ENCODE results near the gene NCKAP1. TPM values are rescaled to one million over a fixed set of nuclear protein-coding genes. Genes with fewer than 3 reads are reported as not detected.

NCKAP1 gene
- total and polyA plus RNA-seq, 3 donors from 2014 or later = 59.6 to 110 (median 82.9) TPM

GRCh38 chr2:182864949-182865570 lies 173.2 kb downstream of the NCKAP1 start:
- intact Hi-C loops (cut with DNase I; ENCODE audit: low total_unique reads) = no loop called here
- 85 to 86% methylated on average over 4 of the region's 4 CpGs for WGBS, 2 donors
- peaks cover 16% of the 10 kb centered on the region for H3K4me1 ChIP-seq

GRCh38 chr2:182863642-182864041 lies 174.6 kb downstream of the NCKAP1 start:
- no peak for DNase-seq
- no peak for TF ChIP-seq POLR2A (IDR thresholded peaks at IDR 0.05)
- no peak for TF ChIP-seq CTCF (IDR thresholded peaks at IDR 0.05)
- Histone ChIP-seq H3K9me3 (no peaks in the 10 kb centered on the region), H3K36me3 (ENCODE audit: low read depth, missing control alignments) (no peaks in the 10 kb centered on the region), H3K4me1 (peaks cover 16% of the 10 kb centered on the region), H3K4me3 (no peak overlapping the region), H3K27ac (no peak overlapping the region), H3K27me3 (no peaks in the 10 kb centered on the region)
- intact Hi-C loops (cut with DNase I; ENCODE audit: low total_unique reads) = no loop called here

More at GRCh38 chr2:182864949-182865570, 173.2 kb downstream of the NCKAP1 start:
- Histone ChIP-seq H3K27me3 (no peaks in the 10 kb centered on the region), H3K36me3 (ENCODE audit: low read depth, missing control alignments) (no peaks in the 10 kb centered on the region), H3K4me3 (no peak overlapping the region), H3K27ac (no peak overlapping the region), H3K9me3 (no peaks in the 10 kb centered on the region)
- TF ChIP-seq POLR2A (IDR thresholded peaks at IDR 0.05) (no peak), CTCF (IDR thresholded peaks at IDR 0.05) (no peak)
- DNase-seq = no peak

- no peaks in the 10 kb centered on the region for H3K9me3 ChIP-seq
- intact Hi-C loops (cut with DNase I; ENCODE audit: low total_unique reads) = no loop called here
- no peak overlapping the region for H3K4me3 ChIP-seq
- peaks cover 9% of the 10 kb centered on the region for H3K4me1 ChIP-seq
- no peak for TF ChIP-seq POLR2A (IDR thresholded peaks at IDR 0.05)
- no peak for TF ChIP-seq CTCF (IDR thresholded peaks at IDR 0.05)
- H3K27me3 ChIP-seq = no peaks in the 10 kb centered on the region
- WGBS, 2 donors = 55 to 59% methylated on average over 5 of the region's 5 CpGs
- no peaks in the 10 kb centered on the region for H3K36me3 ChIP-seq (ENCODE audit: low read depth, missing control alignments)
- peak overlapping the region in 1 of 2 donors; percentile 11 for H3K27ac ChIP-seq
- no peak for DNase-seq
Observed at GRCh38 chr2:182862091-182862490, 176.2 kb downstream of the NCKAP1 start.

GRCh38 chr2:182860858-182861257 lies 177.4 kb downstream of the NCKAP1 start:
- no peaks in the 10 kb centered on the region for H3K36me3 ChIP-seq (ENCODE audit: low read depth, missing control alignments)
- 93 to 94% methylated on average over 2 of the region's 2 CpGs for WGBS, 2 donors
- no peaks in the 10 kb centered on the region for H3K9me3 ChIP-seq
- no peak overlapping the region for H3K4me3 ChIP-seq
- no peaks in the 10 kb centered on the region for H3K27me3 ChIP-seq
- H3K27ac ChIP-seq = no peak overlapping the region
- intact Hi-C loops (cut with DNase I; ENCODE audit: low total_unique reads) = no loop called here
- no peak for TF ChIP-seq CTCF (IDR thresholded peaks at IDR 0.05)
- no peak for TF ChIP-seq POLR2A (IDR thresholded peaks at IDR 0.05)
- no peak for DNase-seq
- peaks cover under 1% of the 10 kb centered on the region for H3K4me1 ChIP-seq

Small RNAs within 50 kb of the gene (small RNA-seq; reads per million reads assigned to genes)
- gene RF00019 (0 reads per million in 2 donors), gene RF00599 (0 reads per million in 2 donors), gene RNU6-1122P (0 reads per million in 2 donors)

Other genes starting within 250 kb of the NCKAP1 start
- 10 to 100 TPM in 1 of 2 donors, 1 to 10 TPM in 1; 8.4 to 25.9 TPM for gene FRZB, start 171.8 kb downstream of the NCKAP1 start, total RNA-seq
- 21.3 TPM for gene FRZB, start 171.8 kb downstream of the NCKAP1 start, polyA plus RNA-seq (ENCODE audit: insufficient read depth, low read depth, low replicate concordance)
- 1 to 10 TPM; 3.8 to 4.3 TPM for gene DUSP19, start 40.3 kb upstream of the NCKAP1 start, total RNA-seq
- gene DUSP19, start 40.3 kb upstream of the NCKAP1 start, polyA plus RNA-seq (ENCODE audit: insufficient read depth, low read depth, low replicate concordance) = 4.5 TPM
- gene NUP35, start 86.0 kb upstream of the NCKAP1 start, total RNA-seq = 10 to 100 TPM; 29.9 to 54.8 TPM
- gene NUP35, start 86.0 kb upstream of the NCKAP1 start, polyA plus RNA-seq (ENCODE audit: insufficient read depth, low read depth, low replicate concordance) = 35.9 TPM